Pancreas (tissue), 10 donors: ENCODE results near the gene FARS2. TPM values are rescaled to one million over a fixed set of nuclear protein-coding genes. Genes with fewer than 3 reads are reported as not detected.

ENCODE experiments used
- ATAC-seq, 4 donors: fragments of 200-7000 bp; cut with Tn5 transposase; one replicate each; pipeline versions ENCODE4 v1.8.0 to v1.9.1; 2020; ENCODE audit warnings: mild to moderate bottlenecking in 4 of 4, moderate library complexity in 4 of 4
- DNase-seq, 6 donors: peaks; one replicate each; pipeline ENCODE4 v3.0.0-alpha.2; 2020
- FAIRE-seq: peaks from 2 replicates; lab custom pipeline; 2012; peaks lifted over from hg19 to GRCh38; lab: Jason Lieb, UNC
- H3K27ac ChIP-seq, 4 donors: fragments of 200-600 bp; sonication (generic); 1 replicate in 3 of 4; 2 replicates in 1 of 4; pipeline versions ENCODE4 v1.5.0 to v1.8.0; 2020
- H3K27me3 ChIP-seq, 4 donors: fragments of 200-600 bp; one replicate each; pipeline ENCODE4 v1.8.0; 2021
- H3K36me3 ChIP-seq, 3 donors: fragments of 200-600 bp; sonication (generic) in 1 of 3; one replicate each; pipeline versions ENCODE4 v1.5.0 to v1.8.0; 2020 to 2021
- H3K4me1 ChIP-seq, 3 donors: fragments of 200-600 bp; one replicate each; pipeline ENCODE4 v1.8.0; 2021
- H3K4me3 ChIP-seq, 4 donors: fragments of 200-600 bp; sonication (generic) in 2 of 4; one replicate each; pipeline versions ENCODE4 v1.5.0 to v1.8.0; 2020 to 2021
- H3K9me3 ChIP-seq, 4 donors: fragments of 200-600 bp; one replicate each; pipeline ENCODE4 v1.8.0; 2021
- CTCF ChIP-seq, 4 donors: fragments of 200-600 bp; sonication (generic) in 3 of 4; IDR thresholded peaks; one replicate each; pipeline versions ENCODE4 v1.5.0 to v1.8.0; 2021; ENCODE audit warnings: antibody characterized with exemption in 4 of 4
- WGBS, 2 donors: extraction: QIAGEN DNeasy Blood & Tissue Kit; methylation state at CpG; one replicate each; pipeline ENCODE4 v1.1.7; 2013; 5-methylcytosine and 5-hydroxymethylcytosine counted together
- intact Hi-C, 3 donors: fragments of 100-400 bp; cut with DNase I; formaldehyde crosslinking; loops; one replicate each; pipeline versions ENCODE4 v1.11.1 to v1.14.2; 2022
- polyA plus RNA-seq, 2 donors: library from polyadenylated mRNA; stranded (reverse); fragments of 200-250 nt; gene quantifications; one replicate each; pipeline ENCODE4 v1.2.3, GENCODE V29; 2013
- total RNA-seq, 6 donors: library from RNA; stranded (reverse); fragmentation: NEBNext Ultra II Directional in 4 of 6; extraction: Animal tissue kit (Norgen Biotek cat#: 25700) in 4 of 6; gene quantifications; one replicate each; pipeline versions ENCODE4 v1.2.1 to v1.2.4, GENCODE V29; 2021 to 2023
- donor health status: healthy with polysubstance abuse.
- donor health status: DM: no; HTN: no; CAD: no; lungs with moderate emphysema.
- donor health status: DM: no; HTN: no; CAD: no.
- donor health status: control.
- donor health status: control.
- donor health status: Bipolar disorder and iron deficiency.
- donor health status: DM: yes; HTN: yes; CAD: no.
- donor health status: DM: no; HTN: no; CAD: no.
- donor health status: DM: no; HTN: no; CAD: no.
- donor health status: DM: yes; HTN: yes; CAD: no.

FARS2 gene
- total and polyA plus RNA-seq, 8 donors, result 4.1 to 10.3 (median 7.5) TPM

- H3K36me3 ChIP-seq, result no peaks in the 10 kb centered on the region
- DNase-seq (no peak), FAIRE-seq (no peak), ATAC-seq (no peak)
- H3K4me3 ChIP-seq, result no peak overlapping the region
- intact Hi-C loops, result no loop called here
- H3K27ac ChIP-seq, result no peak overlapping the region
- H3K9me3 ChIP-seq, result no peaks in the 10 kb centered on the region
- no peak for TF ChIP-seq CTCF (IDR thresholded peaks at IDR 0.05)
- no peaks in the 10 kb centered on the region for H3K27me3 ChIP-seq
- no peaks in the 10 kb centered on the region for H3K4me1 ChIP-seq
- WGBS, 2 donors, result 81 to 83% methylated on average over 6 of the region's 6 CpGs
Observed at GRCh38 chr6:5378331-5378730, 117.0 kb downstream of the FARS2 start.

- TF ChIP-seq CTCF (IDR thresholded peaks at IDR 0.05), result no peak
- H3K27me3 ChIP-seq, result no peaks in the 10 kb centered on the region
- intact Hi-C loops, result no loop called here
- no peak for ATAC-seq
- H3K4me3 ChIP-seq, result no peak overlapping the region
- FAIRE-seq, result no peak
- H3K9me3 ChIP-seq, result no peaks in the 10 kb centered on the region
- no peaks in the 10 kb centered on the region for H3K36me3 ChIP-seq
- 64 to 65% methylated on average over 3 of the region's 3 CpGs for WGBS, 2 donors
- no peak for DNase-seq
- H3K4me1 ChIP-seq, result no peaks in the 10 kb centered on the region
- no peak overlapping the region for H3K27ac ChIP-seq
Observed at GRCh38 chr6:5379647-5380242, 118.4 kb downstream of the FARS2 start.

GRCh38 chr6:5383856-5384255, 122.5 kb downstream of the FARS2 start:
- FAIRE-seq (no peak), DNase-seq (no peak), ATAC-seq (no peak)
- TF ChIP-seq CTCF (IDR thresholded peaks at IDR 0.05), result no peak
- Histone ChIP-seq H3K9me3 (no peaks in the 10 kb centered on the region), H3K27ac (no peak overlapping the region), H3K36me3 (no peaks in the 10 kb centered on the region), H3K27me3 (no peaks in the 10 kb centered on the region), H3K4me1 (no peaks in the 10 kb centered on the region), H3K4me3 (no peak overlapping the region)
- 92 to 94% methylated on average over 1 of the region's 1 CpG for WGBS, 2 donors
- intact Hi-C loops, result no loop called here

GRCh38 chr6:5384276-5384675, 123.0 kb downstream of the FARS2 start:
- no peak for ATAC-seq

More at GRCh38 chr6:5384276-5384675, 123.0 kb downstream of the FARS2 start:
- WGBS, 2 donors, result 87 to 94% methylated on average over 7 of the region's 7 CpGs
- H3K27me3 ChIP-seq, result no peaks in the 10 kb centered on the region
- FAIRE-seq, result no peak
- no peaks in the 10 kb centered on the region for H3K4me1 ChIP-seq
- H3K4me3 ChIP-seq, result no peak overlapping the region
- intact Hi-C loops, result no loop called here
- H3K27ac ChIP-seq, result no peak overlapping the region
- no peak for TF ChIP-seq CTCF (IDR thresholded peaks at IDR 0.05)
- no peaks in the 10 kb centered on the region for H3K9me3 ChIP-seq
- H3K36me3 ChIP-seq, result no peaks in the 10 kb centered on the region
- DNase-seq, result no peak
